Neural cell (in vitro differentiated cells): ENCODE results near the gene UNKL. TPM values are rescaled to one million over a fixed set of nuclear protein-coding genes. Genes with fewer than 3 reads are reported as not detected.

Source experiments
- H2AFZ ChIP-seq: fragments of 200-600, 300-800 bp; sonication (generic), shearing (Covaris generic); 2 replicates; pipeline ENCODE4 v1.6.0; 2014; ENCODE audit warnings: low read depth, mild to moderate bottlenecking, antibody characterized with exemption, low read length, moderate library complexity
- H3F3A ChIP-seq: fragments of 200-600 bp; shearing (Covaris generic); 2 replicates; pipeline ENCODE4 v1.6.1; 2016; ENCODE audit warnings: mild to moderate bottlenecking, moderate library complexity, mixed read lengths, antibody characterized with exemption, low read length; ENCODE audit not compliant: insufficient read depth, poor library complexity, severe bottlenecking
- H3K27ac ChIP-seq: fragments of 200-600, 300-800 bp; sonication (generic), shearing (Covaris generic); 2 replicates; pipeline ENCODE4 v1.5.1; 2014; ENCODE audit warnings: mild to moderate bottlenecking, low read length, moderate library complexity
- H3K27me3 ChIP-seq: fragments of 300-800, 200-600 bp; sonication (generic), shearing (Covaris generic); 2 replicates; pipeline ENCODE4 v1.6.0; 2014; ENCODE audit warnings: mild to moderate bottlenecking, low read depth, low read length, moderate library complexity; ENCODE audit not compliant: insufficient read depth
- H3K36me3 ChIP-seq: fragments of 300-800, 200-600 bp; sonication (generic), shearing (Covaris generic); 2 replicates; pipeline ENCODE4 v1.5.1; 2014; ENCODE audit warnings: mild to moderate bottlenecking, antibody characterized with exemption, low read length, moderate library complexity; ENCODE audit not compliant: insufficient read depth
- H3K4me2 ChIP-seq: fragments of 300-800, 200-600 bp; sonication (generic), shearing (Covaris generic); 2 replicates; pipeline ENCODE4 v1.6.0; 2014; ENCODE audit warnings: mild to moderate bottlenecking, low read length
- H3K4me3 ChIP-seq: fragments of 300-800, 200-600 bp; sonication (generic), shearing (Covaris generic); 2 replicates; pipeline ENCODE4 v1.5.1; 2014; ENCODE audit warnings: mild to moderate bottlenecking, low read length, moderate library complexity
- H3K79me2 ChIP-seq: fragments of 200-600 bp; shearing (Covaris generic); replicated peaks from 2 replicates; pipeline ENCODE4 v1.6.0; 2014; ENCODE audit warnings: mild to moderate bottlenecking, low read length, moderate library complexity; ENCODE audit not compliant: insufficient read depth
- H3K9ac ChIP-seq: fragments of 300-800, 200-600 bp; sonication (generic), shearing (Covaris generic); 2 replicates; pipeline ENCODE4 v1.6.1; 2016; ENCODE audit warnings: mild to moderate bottlenecking, low read length, mixed read lengths
- H3K9me2 ChIP-seq: fragments of 200-600 bp; shearing (Covaris generic); 2 replicates; pipeline ENCODE4 v1.6.1; 2016; ENCODE audit warnings: mild to moderate bottlenecking, low read length, mixed read lengths; ENCODE audit not compliant: insufficient read depth
- H3K9me3 ChIP-seq: fragments of 200-600, 300-800 bp; sonication (generic), shearing (Covaris generic); 2 replicates; pipeline ENCODE4 v1.6.1; 2016; ENCODE audit warnings: mild to moderate bottlenecking, mixed run types, low read length, moderate library complexity, mixed read lengths
- H4K20me1 ChIP-seq: fragments of 200-600 bp; shearing (Covaris generic); 2 replicates; pipeline ENCODE4 v1.6.1; 2016; ENCODE audit warnings: mild to moderate bottlenecking, mixed run types; ENCODE audit not compliant: insufficient read depth
- CTCF ChIP-seq: fragments of 450-650 bp; IDR thresholded peaks from 2 replicates; pipeline ENCODE4 v1.5.1; 2014; ENCODE audit warnings: antibody characterized with exemption, mild to moderate bottlenecking, moderate library complexity; ENCODE audit not compliant: poor library complexity, severe bottlenecking
- EP300 ChIP-seq: fragments of 450-650 bp; conservative IDR thresholded peaks from 2 replicates; pipeline ENCODE4 v1.6.1; 2014; ENCODE audit warnings: antibody characterized with exemption, mild to moderate bottlenecking, moderate library complexity; ENCODE audit not compliant: poor library complexity, severe bottlenecking
- EZH2 ChIP-seq: fragments of 200-600, 300-800 bp; shearing (Covaris generic), sonication (generic); IDR thresholded peaks from 2 replicates; pipeline ENCODE4 v1.6.1; 2014; ENCODE audit warnings: antibody characterized with exemption, low read length, borderline replicate concordance, mild to moderate bottlenecking; ENCODE audit not compliant: insufficient read depth, poor library complexity, severe bottlenecking
- MXI1 ChIP-seq: fragments of 450-650 bp; conservative IDR thresholded peaks from 2 replicates; pipeline ENCODE4 v1.6.1; 2014; ENCODE audit warnings: antibody characterized with exemption, mild to moderate bottlenecking; ENCODE audit not compliant: poor library complexity, severe bottlenecking
- POLR2AphosphoS5 ChIP-seq: IDR thresholded peaks from 2 replicates; pipeline ENCODE4 v1.6.1; 2012
- RAD21 ChIP-seq: fragments of 450-650 bp; conservative IDR thresholded peaks from 2 replicates; pipeline ENCODE4 v1.6.1; 2014; ENCODE audit warnings: antibody characterized with exemption, mild to moderate bottlenecking, moderate library complexity
- SMC3 ChIP-seq: fragments of 450-650 bp; conservative IDR thresholded peaks from 2 replicates; pipeline ENCODE4 v1.6.1; 2014; ENCODE audit warnings: antibody characterized with exemption, mild to moderate bottlenecking, moderate library complexity; ENCODE audit not compliant: poor library complexity
- TAF1 ChIP-seq: IDR thresholded peaks from 2 replicates; pipeline ENCODE4 v1.6.1; 2012; ENCODE audit warnings: low read depth
- polyA plus RNA-seq: library from polyadenylated mRNA; depleted of rRNA; stranded (reverse); fragments of >200 nt; gene quantifications from 2 replicates; pipeline ENCODE4 v1.2.3, GENCODE V29; 2014
- TF ChIP-seq, protein P1 (sequence below): IDR thresholded peaks from 2 replicates; pipeline ENCODE4 v1.6.1; 2012; ENCODE audit warnings: borderline replicate concordance

Gene UNKL
- polyA plus RNA-seq, 1 donor from 2014 or later: 11.9 TPM

DNA sequence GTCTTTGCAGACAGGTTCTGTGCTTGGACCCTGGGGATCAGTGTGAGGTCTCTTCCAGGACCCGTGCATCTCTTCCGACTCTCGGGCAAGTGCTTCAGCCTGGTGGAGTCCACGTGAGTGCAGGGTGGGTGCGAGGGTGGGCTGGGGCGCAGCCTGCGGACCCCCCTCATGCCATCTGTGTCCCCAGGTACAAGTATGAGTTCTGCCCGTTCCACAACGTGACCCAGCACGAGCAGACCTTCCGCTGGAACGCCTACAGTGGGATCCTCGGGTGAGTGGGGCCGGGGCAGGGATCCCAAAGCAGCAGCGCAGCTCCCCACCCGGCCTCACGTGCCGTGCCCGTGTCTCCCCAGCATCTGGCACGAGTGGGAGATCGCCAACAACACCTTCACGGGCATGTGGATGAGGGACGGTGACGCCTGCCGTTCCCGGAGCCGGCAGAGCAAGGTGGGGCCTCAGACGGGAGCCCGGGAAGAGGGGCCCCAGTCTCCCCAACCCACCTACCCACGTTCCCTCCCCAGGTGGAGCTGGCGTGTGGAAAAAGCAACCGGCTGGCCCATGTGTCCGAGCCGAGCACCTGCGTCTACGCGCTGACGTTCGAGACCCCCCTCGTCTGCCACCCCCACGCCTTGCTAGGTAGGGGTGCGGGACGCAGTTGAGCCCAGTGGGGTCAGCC lies 52.7 kb downstream of the UNKL start (continued):
- TF ChIP-seq EZH2: no peak
- no peak for TF ChIP-seq POLR2AphosphoS5

GRCh38 chr16:1357906-1358566 lies 56.5 kb downstream of the UNKL start:
- Histone ChIP-seq H3K79me2 (peaks cover 6% of the 10 kb centered on the region), H3K4me3 (no peak overlapping the region), H3K9me2 (no peaks in the 10 kb centered on the region), H3F3A (no peaks in the 10 kb centered on the region), H3K9ac (no peak overlapping the region), H3K27me3 (no peaks in the 10 kb centered on the region), H3K36me3 (no peaks in the 10 kb centered on the region), H3K27ac (no peak overlapping the region), H2AFZ (no peak overlapping the region), H3K4me2 (no peak overlapping the region), H3K9me3 (no peaks in the 10 kb centered on the region), H4K20me1 (no peaks in the 10 kb centered on the region)
- TF ChIP-seq, protein P1, sequence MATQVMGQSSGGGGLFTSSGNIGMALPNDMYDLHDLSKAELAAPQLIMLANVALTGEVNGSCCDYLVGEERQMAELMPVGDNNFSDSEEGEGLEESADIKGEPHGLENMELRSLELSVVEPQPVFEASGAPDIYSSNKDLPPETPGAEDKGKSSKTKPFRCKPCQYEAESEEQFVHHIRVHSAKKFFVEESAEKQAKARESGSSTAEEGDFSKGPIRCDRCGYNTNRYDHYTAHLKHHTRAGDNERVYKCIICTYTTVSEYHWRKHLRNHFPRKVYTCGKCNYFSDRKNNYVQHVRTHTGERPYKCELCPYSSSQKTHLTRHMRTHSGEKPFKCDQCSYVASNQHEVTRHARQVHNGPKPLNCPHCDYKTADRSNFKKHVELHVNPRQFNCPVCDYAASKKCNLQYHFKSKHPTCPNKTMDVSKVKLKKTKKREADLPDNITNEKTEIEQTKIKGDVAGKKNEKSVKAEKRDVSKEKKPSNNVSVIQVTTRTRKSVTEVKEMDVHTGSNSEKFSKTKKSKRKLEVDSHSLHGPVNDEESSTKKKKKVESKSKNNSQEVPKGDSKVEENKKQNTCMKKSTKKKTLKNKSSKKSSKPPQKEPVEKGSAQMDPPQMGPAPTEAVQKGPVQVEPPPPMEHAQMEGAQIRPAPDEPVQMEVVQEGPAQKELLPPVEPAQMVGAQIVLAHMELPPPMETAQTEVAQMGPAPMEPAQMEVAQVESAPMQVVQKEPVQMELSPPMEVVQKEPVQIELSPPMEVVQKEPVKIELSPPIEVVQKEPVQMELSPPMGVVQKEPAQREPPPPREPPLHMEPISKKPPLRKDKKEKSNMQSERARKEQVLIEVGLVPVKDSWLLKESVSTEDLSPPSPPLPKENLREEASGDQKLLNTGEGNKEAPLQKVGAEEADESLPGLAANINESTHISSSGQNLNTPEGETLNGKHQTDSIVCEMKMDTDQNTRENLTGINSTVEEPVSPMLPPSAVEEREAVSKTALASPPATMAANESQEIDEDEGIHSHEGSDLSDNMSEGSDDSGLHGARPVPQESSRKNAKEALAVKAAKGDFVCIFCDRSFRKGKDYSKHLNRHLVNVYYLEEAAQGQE: no peak
- no peak for TF ChIP-seq SMC3
- no peak for TF ChIP-seq EP300
- no peak for TF ChIP-seq RAD21

DNA sequence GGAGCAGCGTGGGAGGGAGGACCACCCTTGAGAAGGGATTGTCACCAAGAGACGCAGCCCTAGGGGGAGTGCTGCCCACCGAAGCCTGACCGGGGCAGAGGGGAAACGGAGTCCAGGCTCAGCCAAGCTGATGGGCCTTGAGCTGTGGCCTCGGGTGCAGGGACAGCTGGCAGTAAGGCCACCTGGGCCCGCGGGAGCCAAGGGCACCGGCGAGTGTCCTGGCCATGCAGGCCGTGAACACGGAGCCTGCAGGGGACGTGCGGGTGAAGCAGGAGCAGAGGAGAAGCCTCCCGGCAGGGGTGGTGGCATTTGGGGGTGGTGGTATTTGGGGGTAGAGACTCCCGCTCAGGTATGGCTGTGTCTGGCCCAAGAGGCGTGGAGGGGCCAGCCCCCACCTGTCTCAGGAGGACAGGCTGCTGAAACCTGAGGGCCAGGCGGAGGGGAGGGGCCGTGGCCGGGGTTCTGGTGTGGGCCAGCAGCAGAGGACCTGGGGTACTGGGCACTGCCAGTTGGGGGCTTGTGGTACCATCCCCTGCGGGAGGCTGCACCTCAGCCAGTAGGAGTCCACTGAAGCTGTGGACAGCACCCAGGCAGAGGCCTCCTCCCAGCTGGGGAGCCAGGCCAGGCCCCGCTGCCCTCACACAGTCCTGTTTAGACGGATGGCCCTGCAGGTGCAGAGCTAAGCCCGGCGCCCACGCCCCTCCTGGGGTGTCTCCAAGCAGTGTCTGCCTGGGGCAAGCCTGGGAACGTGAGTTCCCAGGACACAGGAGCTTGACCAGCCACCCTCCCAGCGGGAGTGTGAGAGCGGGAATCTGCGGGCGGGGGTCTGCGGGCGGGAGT lies 58.2 kb downstream of the UNKL start:
- Histone ChIP-seq H3K4me3 (no peak overlapping the region), H3K9me2 (no peaks in the 10 kb centered on the region), H3K27me3 (no peaks in the 10 kb centered on the region), H3K4me2 (no peak overlapping the region), H3K9me3 (no peaks in the 10 kb centered on the region), H3F3A (no peaks in the 10 kb centered on the region), H3K79me2 (peaks cover 21% of the 10 kb centered on the region), H4K20me1 (no peaks in the 10 kb centered on the region), H3K27ac (no peak overlapping the region), H3K9ac (no peak overlapping the region), H2AFZ (no peak overlapping the region), H3K36me3 (no peaks in the 10 kb centered on the region)
- no peak for TF ChIP-seq CTCF
- TF ChIP-seq TAF1: no peak
- TF ChIP-seq MXI1: no peak
